Renal cortical epithelial cell (primary cell): Measurements from ENCODE around the gene GAREM2. TPM values are rescaled to one million over a fixed set of nuclear protein-coding genes. Genes with fewer than 3 reads are reported as not detected.
A peak's percentile ranks its signal among the peaks of the same experiment; 100 is the strongest.

Source experiments
- DNase-seq: peaks from one replicate; pipeline ENCODE4 v3.0.0-alpha.2; 2011; ENCODE audit warnings: low read depth
- total RNA-seq: library from RNA; depleted of rRNA; stranded (reverse); fragments of >200 nt; gene quantifications from 2 replicates; pipeline ENCODE4 v1.2.3, GENCODE V29; 2014

GAREM2 gene
- total RNA-seq, 1 donor from 2014 or later = 3.0 TPM

GRCh38 chr2:26237868-26238267 lies 65.0 kb downstream of the GAREM2 start:
- no peak for DNase-seq

- DNase-seq = peak; percentile 70
Measured at GRCh38 chr2:26238311-26238958, 65.5 kb downstream of the GAREM2 start.

Other genes starting within 250 kb of the GAREM2 start
- gene KIF3C, start 190.6 kb upstream of the GAREM2 start, total RNA-seq = 28.9 and 41.7 TPM in 2 replicates
- 150 and 380 TPM in 2 replicates for gene RAB10, start 139.0 kb upstream of the GAREM2 start, total RNA-seq
- gene HADHA, start 71.5 kb downstream of the GAREM2 start, total RNA-seq = 150 and 169 TPM in 2 replicates
- 123 and 195 TPM in 2 replicates for gene HADHB, start 71.9 kb downstream of the GAREM2 start, total RNA-seq
- gene SELENOI, start 173.1 kb downstream of the GAREM2 start, total RNA-seq = 21.4 and 46.7 TPM in 2 replicates
- 0.10 TPM in 1 of 2 replicates, not detected in the other for gene ADGRF3, start 173.7 kb downstream of the GAREM2 start, total RNA-seq
- gene DRC1, start 228.8 kb downstream of the GAREM2 start, total RNA-seq = 0.25 TPM in 1 of 2 replicates, not detected in the other